ENCODE data around the gene KRT26. TPM values are rescaled to one million over a fixed set of nuclear protein-coding genes. Genes with fewer than 3 reads are reported as not detected.
"Not testable (repeated sequence)": the region's sequence is repeated elsewhere in the genome, so short reads cannot be mapped to it uniquely, and the experiment has no call there.

KRT26 gene
- total and polyA plus RNA-seq, 2 donors (not counting 1 experiment from before 2014, with no cell fraction given): not detected

DNA sequence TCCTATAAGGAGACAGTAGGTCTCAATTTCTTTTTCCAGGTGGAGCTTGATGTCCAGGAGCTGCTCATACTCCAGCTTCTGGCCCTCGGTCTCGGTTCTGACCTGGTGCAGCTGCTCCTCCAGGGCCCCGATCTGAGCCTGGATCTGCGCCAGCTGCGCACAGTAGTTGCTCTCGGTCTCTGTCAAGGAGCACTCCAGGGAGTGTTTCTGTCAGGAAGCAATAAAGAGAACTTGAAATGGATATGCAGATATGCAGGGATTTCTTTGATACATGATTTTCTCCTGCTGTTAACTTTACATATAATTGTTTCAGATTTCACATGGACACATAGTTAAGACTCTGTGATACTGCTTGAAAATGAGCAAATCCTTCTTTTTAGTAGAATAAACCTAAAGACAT, 21.6 kb downstream of the KRT26 start:
- no peak overlapping the region for H3K4me2 ChIP-seq (ENCODE audit: extremely low read depth, insufficient read depth, low read length)
- H3K9ac ChIP-seq (ENCODE audit: insufficient read depth, low read length): no peak overlapping the region
- no peak for DNase-seq (ENCODE audit: low read depth in 2 of 2)
- H2AFZ ChIP-seq (ENCODE audit: low read length): no peak overlapping the region
- no peaks in the 10 kb centered on the region for H4K20me1 ChIP-seq (ENCODE audit: control insufficient read depth, extremely low read depth, insufficient read depth, low read length)
- no peak for TF ChIP-seq EZH2 (IDR thresholded peaks at IDR 0.05; ENCODE audit: low read length, missing control alignments)
- TF ChIP-seq, protein P1, sequence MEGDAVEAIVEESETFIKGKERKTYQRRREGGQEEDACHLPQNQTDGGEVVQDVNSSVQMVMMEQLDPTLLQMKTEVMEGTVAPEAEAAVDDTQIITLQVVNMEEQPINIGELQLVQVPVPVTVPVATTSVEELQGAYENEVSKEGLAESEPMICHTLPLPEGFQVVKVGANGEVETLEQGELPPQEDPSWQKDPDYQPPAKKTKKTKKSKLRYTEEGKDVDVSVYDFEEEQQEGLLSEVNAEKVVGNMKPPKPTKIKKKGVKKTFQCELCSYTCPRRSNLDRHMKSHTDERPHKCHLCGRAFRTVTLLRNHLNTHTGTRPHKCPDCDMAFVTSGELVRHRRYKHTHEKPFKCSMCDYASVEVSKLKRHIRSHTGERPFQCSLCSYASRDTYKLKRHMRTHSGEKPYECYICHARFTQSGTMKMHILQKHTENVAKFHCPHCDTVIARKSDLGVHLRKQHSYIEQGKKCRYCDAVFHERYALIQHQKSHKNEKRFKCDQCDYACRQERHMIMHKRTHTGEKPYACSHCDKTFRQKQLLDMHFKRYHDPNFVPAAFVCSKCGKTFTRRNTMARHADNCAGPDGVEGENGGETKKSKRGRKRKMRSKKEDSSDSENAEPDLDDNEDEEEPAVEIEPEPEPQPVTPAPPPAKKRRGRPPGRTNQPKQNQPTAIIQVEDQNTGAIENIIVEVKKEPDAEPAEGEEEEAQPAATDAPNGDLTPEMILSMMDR (conservative IDR thresholded peaks at IDR 0.05 in 1 of 2, IDR thresholded peaks at IDR 0.05 in 1 of 2; ENCODE audit: low read depth in 1 of 2, low read length in 2 of 2): no peak
- no peaks in the 10 kb centered on the region for H3K9me3 ChIP-seq (ENCODE audit: control insufficient read depth, insufficient read depth, low read depth, low read length)
- no peak overlapping the region for H3K27ac ChIP-seq (ENCODE audit: insufficient read depth, low read length)
- H3K4me3 ChIP-seq (replicated peaks in 1 of 4; ENCODE audit: control extremely low read depth in 1 of 4, insufficient read depth in 1 of 4, low read depth in 3 of 4, low read length in 4 of 4): no peak overlapping the region
- H3K4me1 ChIP-seq (ENCODE audit: control insufficient read depth, extremely low read depth, insufficient read depth, low read length): no peaks in the 10 kb centered on the region
- H3K36me3 ChIP-seq (ENCODE audit: control insufficient read depth, insufficient read depth, low read length): no peaks in the 10 kb centered on the region
- no peaks in the 10 kb centered on the region for H3K79me2 ChIP-seq (ENCODE audit: control insufficient read depth, insufficient read depth, low read length)
- H3K27me3 ChIP-seq (ENCODE audit: control insufficient read depth, insufficient read depth, low read length): no peaks in the 10 kb centered on the region

DNA sequence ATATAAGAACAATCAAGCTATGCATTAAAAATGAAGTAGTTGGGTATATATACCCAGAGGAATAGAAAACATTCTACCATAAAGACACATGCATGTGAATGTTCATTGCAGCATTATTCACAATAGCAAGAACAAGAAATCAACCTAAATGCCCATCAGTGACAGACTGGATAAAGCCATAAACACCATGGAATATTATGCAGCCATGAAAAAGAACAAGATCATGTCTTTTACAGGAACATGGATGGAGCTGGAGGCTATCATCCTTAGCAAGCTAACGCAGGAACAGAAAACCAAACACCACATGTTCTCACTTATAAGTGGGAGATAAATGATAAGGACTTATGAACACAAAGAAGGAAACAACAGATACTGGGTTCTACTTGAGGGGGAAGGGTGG, 23.3 kb downstream of the KRT26 start:
- H3K9ac ChIP-seq (ENCODE audit: insufficient read depth, low read length); DNase-seq (ENCODE audit: low read depth in 2 of 2); H3K27me3 ChIP-seq (ENCODE audit: control insufficient read depth, insufficient read depth, low read length); H3K79me2 ChIP-seq (ENCODE audit: control insufficient read depth, insufficient read depth, low read length); H2AFZ ChIP-seq (ENCODE audit: low read length); H3K9me3 ChIP-seq (ENCODE audit: control insufficient read depth, insufficient read depth, low read depth, low read length); H4K20me1 ChIP-seq (ENCODE audit: control insufficient read depth, extremely low read depth, insufficient read depth, low read length); H3K27ac ChIP-seq (ENCODE audit: insufficient read depth, low read length); H3K4me2 ChIP-seq (ENCODE audit: extremely low read depth, insufficient read depth, low read length); H3K4me3 ChIP-seq (replicated peaks in 1 of 4; ENCODE audit: control extremely low read depth in 1 of 4, insufficient read depth in 1 of 4, low read depth in 3 of 4, low read length in 4 of 4); H3K36me3 ChIP-seq (ENCODE audit: control insufficient read depth, insufficient read depth, low read length); H3K4me1 ChIP-seq (ENCODE audit: control insufficient read depth, extremely low read depth, insufficient read depth, low read length): not testable (repeated sequence)

DNA sequence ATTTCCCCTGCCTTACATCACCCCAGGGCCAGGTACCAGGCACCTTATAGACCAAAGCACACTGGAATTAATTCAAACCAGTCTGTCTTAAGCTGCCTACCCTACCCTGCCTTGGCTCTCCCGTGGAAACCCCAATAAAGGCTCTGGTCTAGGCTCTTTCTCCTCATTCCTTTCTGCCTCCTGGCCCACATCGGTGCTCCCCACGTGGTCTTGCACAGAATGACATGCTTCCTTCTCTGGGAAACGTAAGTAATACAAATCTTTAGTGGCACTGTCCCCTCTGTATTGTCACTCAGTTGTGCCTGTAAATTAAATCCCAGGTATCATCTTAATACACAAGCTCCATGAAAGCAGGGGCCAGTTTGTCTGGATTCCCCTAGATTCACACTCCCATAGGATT, 33.4 kb downstream of the KRT26 start:
- Histone ChIP-seq H3K4me3 (replicated peaks in 1 of 4; ENCODE audit: control extremely low read depth in 1 of 4, insufficient read depth in 1 of 4, low read depth in 3 of 4, low read length in 4 of 4) (no peak overlapping the region), H3K4me2 (ENCODE audit: extremely low read depth, insufficient read depth, low read length) (no peak overlapping the region), H3K27ac (ENCODE audit: insufficient read depth, low read length) (no peak overlapping the region), H3K9me3 (ENCODE audit: control insufficient read depth, insufficient read depth, low read depth, low read length) (no peaks in the 10 kb centered on the region), H3K36me3 (ENCODE audit: control insufficient read depth, insufficient read depth, low read length) (no peaks in the 10 kb centered on the region), H3K4me1 (ENCODE audit: control insufficient read depth, extremely low read depth, insufficient read depth, low read length) (no peaks in the 10 kb centered on the region), H3K27me3 (ENCODE audit: control insufficient read depth, insufficient read depth, low read length) (peaks cover 4% of the 10 kb centered on the region), H3K79me2 (ENCODE audit: control insufficient read depth, insufficient read depth, low read length) (no peaks in the 10 kb centered on the region), H4K20me1 (ENCODE audit: control insufficient read depth, extremely low read depth, insufficient read depth, low read length) (no peaks in the 10 kb centered on the region), H2AFZ (ENCODE audit: low read length) (no peak overlapping the region), H3K9ac (ENCODE audit: insufficient read depth, low read length) (no peak overlapping the region)
- no peak for DNase-seq (ENCODE audit: low read depth in 2 of 2)
- TF ChIP-seq EZH2 (IDR thresholded peaks at IDR 0.05; ENCODE audit: low read length, missing control alignments): no peak
- TF ChIP-seq, protein P1 (conservative IDR thresholded peaks at IDR 0.05 in 1 of 2, IDR thresholded peaks at IDR 0.05 in 1 of 2; ENCODE audit: low read depth in 1 of 2, low read length in 2 of 2): no peak

Measured in fibroblast of lung (primary cell).